ENCODE results near the gene UBB.
A peak's percentile ranks its signal among the peaks of the same experiment; 100 is the strongest.

The UBB gene

GRCh38 chr17:16419074-16419928, 38.4 kb downstream of the UBB start:
- DNase-seq (ENCODE audit: low spot score) = peak; percentile 86

- no peak for DNase-seq (ENCODE audit: low spot score)
Observed at GRCh38 chr17:16419929-16420271, 39.0 kb downstream of the UBB start.

GRCh38 chr17:16422416-16422815, 41.5 kb downstream of the UBB start:
- DNase-seq (ENCODE audit: low spot score) = no peak

DNA sequence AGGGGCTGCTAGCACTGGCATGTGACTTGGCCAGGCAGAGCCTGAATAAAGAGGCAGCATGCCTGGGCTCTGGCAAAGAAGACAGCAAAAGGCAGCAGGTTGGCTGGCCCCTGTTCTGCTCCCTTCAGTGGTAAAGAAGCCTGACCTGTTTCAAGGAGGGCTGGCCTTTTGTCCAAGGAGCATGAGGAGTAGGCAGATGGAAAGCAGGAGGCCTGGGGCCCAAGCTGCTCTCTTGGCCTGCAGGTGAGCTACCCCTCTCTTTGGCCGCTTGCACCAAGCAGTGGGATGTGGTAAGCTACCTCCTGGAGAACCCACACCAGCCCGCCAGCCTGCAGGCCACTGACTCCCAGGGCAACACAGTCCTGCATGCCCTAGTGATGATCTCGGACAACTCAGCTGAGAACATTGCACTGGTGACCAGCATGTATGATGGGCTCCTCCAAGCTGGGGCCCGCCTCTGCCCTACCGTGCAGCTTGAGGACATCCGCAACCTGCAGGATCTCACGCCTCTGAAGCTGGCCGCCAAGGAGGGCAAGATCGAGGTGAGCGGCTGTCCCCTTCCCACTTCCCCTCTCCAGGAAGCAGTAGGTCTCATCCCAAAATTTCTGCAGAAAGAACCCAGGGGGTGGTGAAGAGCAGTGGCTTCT, 42.5 kb downstream of the UBB start:
- no peak for DNase-seq (ENCODE audit: low spot score)

DNA sequence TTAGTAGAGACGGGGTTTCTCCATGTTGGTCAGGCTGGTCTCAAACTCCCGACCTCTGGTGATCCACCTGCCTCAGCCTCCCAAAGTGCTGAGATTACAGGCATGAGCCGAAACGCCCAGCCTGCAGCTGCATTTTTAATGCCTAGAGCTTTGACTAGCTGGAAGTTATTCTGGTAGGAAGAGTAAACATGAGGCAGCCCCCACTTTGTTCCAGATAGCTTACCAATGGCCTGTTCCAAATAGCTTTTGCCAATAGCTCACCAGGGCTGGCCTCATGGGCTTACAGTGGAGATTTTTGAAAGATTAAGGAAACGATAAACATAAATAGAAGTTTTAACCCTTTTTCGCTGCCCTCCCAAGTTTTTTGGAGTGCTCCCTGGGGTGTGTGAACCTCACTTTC, 44.3 kb downstream of the UBB start:
- no peak for DNase-seq (ENCODE audit: low spot score)

DNA sequence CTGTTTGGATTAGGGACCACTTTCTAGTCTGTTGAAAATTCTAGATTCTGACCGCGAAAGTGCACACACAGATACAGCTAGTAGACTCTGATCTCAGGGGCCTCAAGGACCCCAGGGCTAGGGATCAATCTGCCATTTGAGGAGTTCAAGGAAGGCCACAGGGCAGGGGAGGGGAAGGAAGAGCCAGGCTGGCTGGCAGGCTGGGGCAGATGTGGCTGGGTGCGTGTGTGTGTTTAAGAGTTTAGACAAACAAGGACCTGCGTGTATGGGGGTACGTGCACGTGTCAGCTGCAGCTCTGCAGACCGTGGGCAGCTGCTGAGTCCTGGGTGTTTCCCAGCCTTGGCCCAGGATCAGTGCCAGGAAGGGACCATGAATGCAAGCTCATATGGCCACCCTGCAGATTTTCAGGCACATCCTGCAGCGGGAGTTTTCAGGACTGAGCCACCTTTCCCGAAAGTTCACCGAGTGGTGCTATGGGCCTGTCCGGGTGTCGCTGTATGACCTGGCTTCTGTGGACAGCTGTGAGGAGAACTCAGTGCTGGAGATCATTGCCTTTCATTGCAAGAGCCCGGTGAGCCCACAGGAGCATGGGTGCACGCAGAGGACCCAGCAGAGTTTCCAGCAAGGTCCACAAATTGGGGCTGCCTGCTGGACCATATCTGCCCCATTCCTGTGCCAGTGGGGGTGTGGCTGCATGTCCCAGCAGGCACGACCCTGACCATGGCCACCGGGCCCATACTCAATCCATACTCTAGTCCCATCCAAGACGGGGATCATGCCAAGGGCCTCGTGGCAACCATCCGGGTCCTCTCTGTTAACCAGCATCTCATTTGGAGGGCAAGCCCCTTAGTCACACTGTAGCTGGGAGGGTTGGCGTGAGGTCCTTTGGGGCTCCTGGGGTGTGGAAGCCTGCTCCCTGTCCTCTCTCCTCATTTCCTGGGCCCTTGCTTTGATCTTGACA, 45.1 kb downstream of the UBB start:
- DNase-seq (ENCODE audit: low spot score) = no peak

- no peak for DNase-seq (ENCODE audit: low spot score)
Observed at GRCh38 chr17:16427020-16427419, 46.1 kb downstream of the UBB start.

DNA sequence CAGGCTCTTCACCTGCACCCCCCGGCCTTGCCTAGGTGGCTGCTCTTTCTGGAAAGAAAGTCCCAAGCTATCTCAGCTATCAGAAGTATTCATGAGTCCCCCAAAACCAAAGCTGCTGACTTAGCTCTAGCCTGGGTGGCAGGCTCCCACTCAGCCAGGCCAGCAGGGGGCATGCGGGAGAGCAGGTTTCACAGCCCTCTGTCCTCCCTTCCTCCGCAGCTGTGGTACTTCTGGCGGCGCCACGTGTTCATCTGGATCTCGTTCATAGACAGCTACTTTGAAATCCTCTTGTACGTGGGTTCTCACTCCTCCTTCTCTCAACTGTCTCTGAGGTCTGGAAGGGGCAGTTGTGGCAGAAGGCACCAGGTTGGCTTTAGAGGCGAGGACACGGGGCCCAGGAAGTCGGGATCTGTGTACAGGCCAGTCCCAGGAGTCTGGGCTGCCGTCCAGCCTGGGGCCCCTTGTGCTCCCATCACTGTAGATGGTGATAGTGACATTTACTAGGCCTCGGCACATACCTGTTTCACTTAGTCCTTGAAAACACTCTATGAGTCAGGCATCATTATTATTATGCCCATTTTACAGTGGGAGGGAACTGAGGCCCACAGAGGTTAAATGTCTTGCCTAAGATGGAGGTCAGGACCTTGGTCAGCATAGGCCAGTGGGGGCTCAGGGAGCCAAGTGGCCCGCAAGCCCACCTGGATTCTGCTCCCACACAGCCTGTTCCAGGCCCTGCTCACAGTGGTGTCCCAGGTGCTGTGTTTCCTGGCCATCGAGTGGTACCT, 47.4 kb downstream of the UBB start:
- no peak for DNase-seq (ENCODE audit: low spot score)

DNA sequence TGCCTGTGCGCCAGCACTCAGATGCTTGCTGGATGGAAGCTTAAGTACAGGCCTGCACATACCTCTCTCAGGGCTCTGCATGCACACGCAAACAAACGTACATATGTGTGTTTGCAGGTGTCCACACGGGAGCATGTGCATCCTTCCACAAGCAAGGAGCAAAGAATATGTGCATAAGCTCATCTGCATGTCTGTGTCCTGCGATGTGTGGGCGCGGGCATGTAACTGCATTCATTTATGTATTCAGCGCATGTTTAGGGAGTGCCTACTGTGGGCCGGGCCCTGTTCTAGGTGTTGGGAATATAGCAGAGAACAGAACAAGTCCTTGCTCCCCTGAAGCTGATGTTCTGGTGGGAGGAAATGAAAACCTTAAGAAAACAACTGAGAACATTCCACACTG, 48.2 kb downstream of the UBB start:
- DNase-seq (ENCODE audit: low spot score) = no peak

- DNase-seq (ENCODE audit: low spot score) = no peak
Observed at GRCh38 chr17:16430650-16431049, 49.8 kb downstream of the UBB start.

GRCh38 chr17:16432017-16432416, 51.1 kb downstream of the UBB start:
- DNase-seq (ENCODE audit: low spot score) = no peak
